ENCODE data around the gene WWTR1. TPM values are rescaled to one million over a fixed set of nuclear protein-coding genes. Genes with fewer than 3 reads are reported as not detected.
A peak's percentile ranks its signal among the peaks of the same experiment; 100 is the strongest.

Gene WWTR1
- total RNA-seq, 6 experiments from 2014 or later = 41.5 to 49.7 (median 45.5) TPM

GRCh38 chr3:149566292-149566975 is 91.4 kb downstream of the WWTR1 start:
- TF ChIP-seq, protein P1, sequence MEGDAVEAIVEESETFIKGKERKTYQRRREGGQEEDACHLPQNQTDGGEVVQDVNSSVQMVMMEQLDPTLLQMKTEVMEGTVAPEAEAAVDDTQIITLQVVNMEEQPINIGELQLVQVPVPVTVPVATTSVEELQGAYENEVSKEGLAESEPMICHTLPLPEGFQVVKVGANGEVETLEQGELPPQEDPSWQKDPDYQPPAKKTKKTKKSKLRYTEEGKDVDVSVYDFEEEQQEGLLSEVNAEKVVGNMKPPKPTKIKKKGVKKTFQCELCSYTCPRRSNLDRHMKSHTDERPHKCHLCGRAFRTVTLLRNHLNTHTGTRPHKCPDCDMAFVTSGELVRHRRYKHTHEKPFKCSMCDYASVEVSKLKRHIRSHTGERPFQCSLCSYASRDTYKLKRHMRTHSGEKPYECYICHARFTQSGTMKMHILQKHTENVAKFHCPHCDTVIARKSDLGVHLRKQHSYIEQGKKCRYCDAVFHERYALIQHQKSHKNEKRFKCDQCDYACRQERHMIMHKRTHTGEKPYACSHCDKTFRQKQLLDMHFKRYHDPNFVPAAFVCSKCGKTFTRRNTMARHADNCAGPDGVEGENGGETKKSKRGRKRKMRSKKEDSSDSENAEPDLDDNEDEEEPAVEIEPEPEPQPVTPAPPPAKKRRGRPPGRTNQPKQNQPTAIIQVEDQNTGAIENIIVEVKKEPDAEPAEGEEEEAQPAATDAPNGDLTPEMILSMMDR (IDR thresholded peaks at IDR 0.05) = no peak
- Mint-ChIP-seq H3K4me3 (peak overlapping the region; percentile 31), H3K27ac (peak overlapping the region; percentile 65), H3K27me3 (ENCODE audit: insufficient read depth) (no peaks in the 10 kb centered on the region), H3K36me3 (ENCODE audit: low read depth) (peaks cover 29% of the 10 kb centered on the region), H3K4me1 (ENCODE audit: low read depth) (peaks cover 59% of the 10 kb centered on the region), H3K9me3 (no peaks in the 10 kb centered on the region)
- DNase-seq = peak; percentile 22

DNA sequence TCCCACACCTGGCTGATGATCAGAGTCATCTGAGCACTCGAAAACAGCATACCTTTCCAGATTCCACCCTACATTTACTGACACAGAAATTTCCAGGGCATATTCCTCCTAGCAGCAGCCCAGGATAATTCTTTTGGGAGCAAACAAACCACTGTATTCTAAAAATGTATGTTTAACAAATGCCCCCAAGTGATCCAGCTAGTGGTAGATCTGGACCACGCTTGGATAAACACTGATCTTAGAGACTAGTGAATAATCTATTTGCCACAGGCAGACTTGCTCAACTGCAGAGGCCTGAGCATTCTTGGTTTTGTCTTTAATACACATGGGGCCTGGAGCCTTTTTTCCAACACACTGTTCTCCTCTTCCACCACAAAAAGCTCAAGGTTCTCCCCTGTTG is 93.7 kb downstream of the WWTR1 start:
- H3K4me3 Mint-ChIP-seq = no peak overlapping the region
- peak; percentile 50 for DNase-seq
- peaks cover 54% of the 10 kb centered on the region for H3K4me1 Mint-ChIP-seq (ENCODE audit: low read depth)
- H3K9me3 Mint-ChIP-seq = no peaks in the 10 kb centered on the region
- H3K36me3 Mint-ChIP-seq (ENCODE audit: low read depth) = peaks cover 22% of the 10 kb centered on the region
- TF ChIP-seq, protein P1 (IDR thresholded peaks at IDR 0.05) = no peak
- peak overlapping the region; percentile 35; the same call in 1 of the 2 replicates for H3K27ac Mint-ChIP-seq
- H3K27me3 Mint-ChIP-seq (ENCODE audit: insufficient read depth) = no peaks in the 10 kb centered on the region

- TF ChIP-seq, protein P1 (IDR thresholded peaks at IDR 0.05) = no peak
- Mint-ChIP-seq H3K9me3 (no peaks in the 10 kb centered on the region), H3K4me1 (ENCODE audit: low read depth) (peaks cover 45% of the 10 kb centered on the region), H3K4me3 (no peak overlapping the region), H3K36me3 (ENCODE audit: low read depth) (peaks cover 22% of the 10 kb centered on the region), H3K27ac (no peak overlapping the region), H3K27me3 (ENCODE audit: insufficient read depth) (no peaks in the 10 kb centered on the region)
- DNase-seq = no peak
Measured at GRCh38 chr3:149563114-149563513, 94.7 kb downstream of the WWTR1 start.

- DNase-seq = no peak
- H3K4me1 Mint-ChIP-seq (ENCODE audit: low read depth) = peaks cover 36% of the 10 kb centered on the region
- no peak overlapping the region for H3K27ac Mint-ChIP-seq
- H3K27me3 Mint-ChIP-seq (ENCODE audit: insufficient read depth) = no peaks in the 10 kb centered on the region
- H3K36me3 Mint-ChIP-seq (ENCODE audit: low read depth) = peaks cover 17% of the 10 kb centered on the region
- H3K4me3 Mint-ChIP-seq = no peak overlapping the region
- TF ChIP-seq, protein P1 (IDR thresholded peaks at IDR 0.05) = no peak
- H3K9me3 Mint-ChIP-seq = no peaks in the 10 kb centered on the region
Measured at GRCh38 chr3:149560617-149561016, 97.2 kb downstream of the WWTR1 start.

- H3K27ac Mint-ChIP-seq = no peak overlapping the region
- peaks cover 17% of the 10 kb centered on the region for H3K36me3 Mint-ChIP-seq (ENCODE audit: low read depth)
- H3K4me1 Mint-ChIP-seq (ENCODE audit: low read depth) = peaks cover 42% of the 10 kb centered on the region
- TF ChIP-seq, protein P1 (IDR thresholded peaks at IDR 0.05) = no peak
- no peak for DNase-seq
- H3K27me3 Mint-ChIP-seq (ENCODE audit: insufficient read depth) = no peaks in the 10 kb centered on the region
- H3K9me3 Mint-ChIP-seq = no peaks in the 10 kb centered on the region
- H3K4me3 Mint-ChIP-seq = no peak overlapping the region
Measured at GRCh38 chr3:149560001-149560400, 97.8 kb downstream of the WWTR1 start.
